ELR (cell line): Measurements from ENCODE around the gene NEU2.
"Not testable (repeated sequence)": the region's sequence is repeated elsewhere in the genome, so short reads cannot be mapped to it uniquely, and the experiment has no call there.

Experiments used
- DNase-seq: peaks from one replicate; pipeline ENCODE4 v3.0.0-alpha.2; 2015; ENCODE audit warnings: low read depth

Gene NEU2

GRCh38 chr2:233034091-233034882 is 1.8 kb downstream of the NEU2 start:
- DNase-seq: no peak

GRCh38 chr2:233035426-233036161 is 3.1 kb downstream of the NEU2 start:
- DNase-seq: no peak

- no peak for DNase-seq
These were observed 3.8 kb downstream of the NEU2 start for GRCh38 chr2:233036162-233036838.

GRCh38 chr2:233037078-233037477 is 4.6 kb downstream of the NEU2 start:
- DNase-seq: peak; percentile 67

- DNase-seq: no peak
These were observed 6.9 kb downstream of the NEU2 start for GRCh38 chr2:233039212-233039845.

GRCh38 chr2:233039846-233040530 is 7.5 kb downstream of the NEU2 start:
- DNase-seq: no peak

GRCh38 chr2:233040571-233040970 is 8.1 kb downstream of the NEU2 start:
- DNase-seq: no peak

- no peak for DNase-seq
These were observed 9.4 kb downstream of the NEU2 start for GRCh38 chr2:233041722-233042323.

- DNase-seq: no peak
These were observed 10.1 kb downstream of the NEU2 start for GRCh38 chr2:233042549-233042948.

GRCh38 chr2:233044974-233045605 is 12.6 kb downstream of the NEU2 start:
- no peak for DNase-seq

- DNase-seq: no peak
These were observed 14.7 kb downstream of the NEU2 start for GRCh38 chr2:233047206-233047605.

GRCh38 chr2:233047667-233048066 is 15.2 kb downstream of the NEU2 start:
- no peak for DNase-seq

- no peak for DNase-seq
These were observed 16.2 kb downstream of the NEU2 start for GRCh38 chr2:233048569-233049193.

GRCh38 chr2:233049194-233049761 is 16.8 kb downstream of the NEU2 start:
- no peak for DNase-seq

GRCh38 chr2:233051241-233052149 is 19.0 kb downstream of the NEU2 start:
- peak; percentile 70 for DNase-seq

- not testable (repeated sequence) for DNase-seq
These were observed 20.0 kb downstream of the NEU2 start for GRCh38 chr2:233052517-233052916.

GRCh38 chr2:233053928-233054784 is 21.7 kb downstream of the NEU2 start:
- peak; percentile 66 for DNase-seq

GRCh38 chr2:233055362-233055761 is 22.9 kb downstream of the NEU2 start:
- DNase-seq: no peak
